GM10266 (cell line): Measurements from ENCODE around the gene PITRM1.

Experiments
- DNase-seq: peaks from one replicate; pipeline ENCODE4 v3.0.0; 2012; ENCODE audit errors: extremely low spot score
- CTCF ChIP-seq: IDR thresholded peaks from 2 replicates; pipeline ENCODE4 v1.5.1; 2012; ENCODE audit warnings: mild to moderate bottlenecking, low read depth; ENCODE audit not compliant: control insufficient read depth, insufficient read depth; ENCODE audit errors: missing control alignments

Gene PITRM1

DNA sequence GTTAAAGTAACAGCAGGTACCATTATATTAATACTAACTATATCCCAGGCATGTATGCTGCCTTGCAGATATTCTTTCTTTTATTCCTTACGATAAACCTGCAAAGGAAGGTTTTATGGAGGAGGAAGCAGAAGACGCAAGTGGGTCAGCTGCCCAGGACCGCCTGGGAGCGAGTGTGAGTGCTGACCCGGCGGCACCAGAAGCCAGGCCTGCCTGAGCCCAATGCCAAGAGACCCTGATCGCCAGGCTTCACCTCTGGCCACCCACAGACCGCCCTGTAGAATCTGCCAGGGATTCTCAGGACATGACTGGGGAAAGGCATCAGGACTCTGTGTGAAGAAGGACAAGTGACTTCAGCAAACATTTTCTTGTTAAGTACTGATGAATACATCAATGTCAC lies 26.3 kb downstream of the PITRM1 start:
- TF ChIP-seq CTCF: no peak

GRCh38 chr10:3145366-3145765 lies 27.2 kb downstream of the PITRM1 start:
- no peak for DNase-seq
- TF ChIP-seq CTCF: no peak

More for the DNA sequence above, 26.3 kb downstream of the PITRM1 start:
- DNase-seq: no peak

- TF ChIP-seq CTCF: no peak
- no peak for DNase-seq
Observed at GRCh38 chr10:3143791-3144434, 28.7 kb downstream of the PITRM1 start.

DNA sequence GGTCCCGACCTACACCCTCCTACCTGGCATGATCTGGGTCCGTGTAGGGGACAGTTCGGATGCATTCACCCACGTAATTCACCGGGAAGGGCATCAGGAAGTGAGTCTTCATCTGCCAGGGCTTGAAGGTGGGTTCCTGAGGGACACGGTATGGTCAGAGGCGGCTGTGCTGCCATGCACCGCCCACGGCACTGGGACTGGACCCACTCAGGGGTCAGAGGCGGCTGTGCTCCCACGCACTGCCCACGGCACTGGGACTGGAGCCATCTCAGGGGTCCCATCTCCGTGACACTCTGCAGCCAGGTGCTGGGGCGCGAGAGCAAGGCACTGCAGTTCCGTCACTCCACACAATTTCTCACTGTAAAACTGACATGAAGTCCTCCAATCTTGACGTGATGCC lies 29.2 kb downstream of the PITRM1 start:
- DNase-seq: no peak
- no peak for TF ChIP-seq CTCF

DNA sequence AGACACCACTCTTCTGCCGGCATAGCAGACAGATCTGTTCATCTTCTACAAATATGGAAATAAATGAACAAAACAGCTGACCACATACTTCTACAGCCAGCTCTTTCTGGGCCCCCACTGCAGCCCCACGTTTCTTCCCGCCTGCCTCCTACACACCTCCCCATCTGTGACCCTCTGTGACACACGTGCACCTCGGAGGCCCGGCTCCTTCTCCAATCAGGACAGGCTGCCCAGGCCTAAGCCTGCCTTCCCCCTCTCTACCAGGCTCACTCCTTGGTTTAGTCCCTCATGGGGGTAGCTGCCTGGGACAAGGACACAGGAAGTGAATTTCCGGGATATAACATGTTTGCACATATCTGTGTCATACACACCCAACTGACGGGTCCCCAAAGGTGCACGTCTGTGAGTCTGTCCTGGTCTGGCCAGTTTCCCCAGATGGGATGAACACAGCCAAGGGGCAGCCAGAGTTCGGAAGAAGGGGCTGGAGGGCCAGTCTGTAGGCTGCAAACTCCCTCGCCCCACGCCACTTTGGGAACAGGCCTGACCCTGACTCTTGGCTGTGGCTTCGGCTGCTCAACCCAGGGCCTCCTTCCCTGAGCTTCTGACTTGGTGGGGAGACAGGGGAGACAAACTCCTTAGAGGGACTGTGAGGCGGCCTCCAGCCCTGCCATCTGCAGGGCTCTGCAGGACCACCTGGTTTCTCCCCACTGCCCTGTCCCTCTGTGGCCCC lies 30.3 kb downstream of the PITRM1 start:
- DNase-seq: no peak
- no peak for TF ChIP-seq CTCF

DNA sequence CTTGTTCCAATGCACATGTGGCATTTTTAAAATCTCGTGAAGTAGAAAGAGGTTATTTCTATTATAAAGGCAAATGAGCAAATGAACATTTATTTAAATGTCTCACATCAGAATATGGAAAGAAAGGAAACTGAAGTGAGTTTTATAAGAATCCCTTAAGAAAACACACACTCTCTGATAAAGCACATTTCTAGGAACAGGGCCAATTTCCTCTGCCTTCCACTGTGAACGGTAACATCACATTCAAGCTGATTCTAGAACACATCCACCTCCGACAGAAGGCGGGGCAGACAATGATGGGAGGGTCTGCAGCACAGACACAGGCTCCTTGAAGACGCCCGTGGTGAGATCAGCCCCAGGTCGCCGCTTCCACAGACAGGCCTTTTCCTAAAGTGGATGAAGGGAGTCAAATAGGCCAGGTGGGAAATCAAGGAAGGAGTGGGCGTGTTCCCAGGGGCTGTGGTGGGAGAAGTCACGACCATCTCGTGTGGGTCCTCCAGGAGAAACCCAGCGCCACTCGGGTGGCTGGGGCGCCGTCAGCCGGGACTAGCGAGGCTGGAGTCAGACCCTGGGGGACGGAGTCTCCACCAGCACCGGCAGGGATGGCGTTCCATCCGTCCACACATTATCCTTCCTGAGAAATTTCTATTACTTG lies 31.1 kb downstream of the PITRM1 start:
- no peak for DNase-seq
- no peak for TF ChIP-seq CTCF

DNA sequence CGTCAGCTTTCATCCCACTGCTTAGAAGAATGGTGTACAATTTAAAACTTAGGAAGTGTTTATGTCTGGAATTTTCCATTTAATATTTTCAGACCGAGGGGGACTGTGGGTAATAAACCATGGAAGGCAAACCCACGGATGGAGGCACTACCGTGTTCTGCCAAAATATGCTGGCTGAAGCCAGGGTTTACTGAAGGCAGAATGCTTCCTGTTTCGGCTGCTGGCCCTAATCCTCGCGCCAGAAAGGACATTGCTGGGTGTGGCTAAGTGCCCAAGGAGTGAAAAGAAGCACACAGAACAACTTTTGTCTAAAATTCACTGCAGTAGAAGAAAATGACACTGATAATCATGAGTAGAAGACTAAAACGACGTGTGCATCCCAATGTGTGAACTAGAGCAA lies 32.3 kb downstream of the PITRM1 start:
- no peak for TF ChIP-seq CTCF
- no peak for DNase-seq
